Inflammatory macrophage treated with lipopolysaccharide for 1 hour (primary cell): Measurements from ENCODE around the gene IP6K2.

ENCODE experiments used
- DNase-seq, 2 donors: peaks; one replicate each; pipeline ENCODE4 v3.0.0-alpha.2; 2020 to 2022

IP6K2 gene

GRCh38 chr3:48688032-48688736 is 28.8 kb downstream of the IP6K2 start:
- no peak for DNase-seq

DNA sequence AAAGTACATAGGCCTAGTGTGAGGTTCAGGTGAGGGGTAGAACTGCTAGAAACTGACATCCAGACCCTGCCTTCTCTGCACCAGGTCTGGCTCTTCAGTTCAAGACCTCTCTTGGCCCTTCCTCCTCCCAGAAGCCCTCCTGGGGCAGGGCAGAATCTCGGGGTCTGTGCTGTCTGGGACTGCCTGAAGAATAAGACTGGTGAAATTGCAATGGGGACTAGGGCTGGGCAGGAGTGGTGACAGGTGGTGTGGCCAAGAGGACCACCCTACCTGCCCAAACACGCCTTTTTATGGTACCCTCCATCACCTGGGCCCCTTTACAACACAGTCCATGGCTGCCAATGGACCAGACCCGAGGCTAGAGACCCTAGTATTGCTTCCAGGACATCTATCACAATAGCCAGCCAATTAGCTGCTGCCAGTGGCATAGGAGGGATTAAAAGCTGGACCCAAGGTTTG is 29.8 kb downstream of the IP6K2 start:
- no peak for DNase-seq

GRCh38 chr3:48686538-48687219 is 30.3 kb downstream of the IP6K2 start:
- no peak for DNase-seq

DNA sequence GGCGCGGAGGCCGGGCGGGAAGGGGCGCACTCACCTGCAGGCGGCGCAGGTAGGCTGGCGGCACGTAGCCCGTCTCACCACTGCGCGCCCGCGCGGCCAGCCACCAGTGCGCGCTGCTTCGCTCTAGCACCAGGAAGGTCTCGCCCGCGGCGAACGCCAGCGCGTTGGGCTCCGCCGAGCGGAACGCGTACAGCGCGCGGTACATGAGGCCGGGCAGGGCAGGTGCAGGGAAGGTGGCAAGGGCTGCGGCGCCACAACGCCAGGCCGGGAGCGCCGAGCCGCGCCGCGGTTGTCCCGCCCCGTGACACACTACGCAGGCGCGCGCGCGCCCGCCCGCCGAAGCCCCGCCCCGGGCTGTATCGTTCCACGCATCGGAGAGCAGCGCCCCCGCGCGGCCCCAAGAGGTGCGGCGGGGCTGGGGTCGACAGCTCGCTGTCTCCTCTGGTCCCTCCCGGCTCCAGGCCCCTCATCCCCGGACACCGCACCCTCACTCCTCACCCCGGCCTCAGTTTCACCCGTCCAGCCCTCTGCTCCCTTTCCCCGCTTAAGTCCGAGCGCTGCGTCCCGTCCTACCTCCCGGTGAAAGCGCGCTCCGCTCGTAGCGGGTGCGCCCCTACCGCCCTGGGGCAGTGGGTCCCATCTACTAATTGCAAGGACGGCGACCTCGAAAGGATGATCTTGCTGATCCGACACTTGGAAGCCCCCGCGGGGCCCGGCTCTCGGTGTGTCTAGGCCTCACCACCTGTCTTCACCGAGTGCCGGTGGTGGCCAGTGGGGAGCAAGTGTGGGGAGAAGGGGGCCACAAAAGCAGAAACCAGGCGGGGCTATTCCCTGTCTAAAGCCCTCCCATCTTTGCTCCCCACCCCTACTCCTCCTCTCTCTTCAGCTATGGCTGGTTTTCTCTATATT is 31.2 kb downstream of the IP6K2 start, which contains the start of gene NCKIPSD:
Gene NCKIPSD (minus strand): TSS at position 313 of the 909 bp plus-strand sequence. CDS start 108 bp downstream, at position 205.
- DNase-seq: peak; percentile 80 to 96

- DNase-seq: no peak
Observed at GRCh38 chr3:48685293-48685602, 31.8 kb downstream of the IP6K2 start.

- peak; percentile 68 to 77 for DNase-seq
Observed at GRCh38 chr3:48684480-48685143, 32.4 kb downstream of the IP6K2 start.

DNA sequence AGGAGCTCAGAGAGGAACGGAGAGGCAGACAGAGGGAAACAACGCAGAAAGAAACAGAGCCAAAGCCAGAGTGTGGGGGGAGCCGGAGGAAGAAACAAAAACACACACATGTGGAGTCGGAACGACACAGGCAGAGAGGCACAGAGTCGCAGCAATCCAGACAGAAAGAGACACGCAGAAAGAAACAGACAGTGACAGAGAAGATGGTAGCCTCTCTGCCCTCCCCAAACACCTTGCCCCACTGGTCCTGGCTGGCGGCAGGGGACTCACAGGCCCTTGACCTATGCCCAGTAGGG is 33.0 kb downstream of the IP6K2 start:
- DNase-seq: no peak

GRCh38 chr3:48682786-48683185 is 34.2 kb downstream of the IP6K2 start:
- no peak for DNase-seq

DNA sequence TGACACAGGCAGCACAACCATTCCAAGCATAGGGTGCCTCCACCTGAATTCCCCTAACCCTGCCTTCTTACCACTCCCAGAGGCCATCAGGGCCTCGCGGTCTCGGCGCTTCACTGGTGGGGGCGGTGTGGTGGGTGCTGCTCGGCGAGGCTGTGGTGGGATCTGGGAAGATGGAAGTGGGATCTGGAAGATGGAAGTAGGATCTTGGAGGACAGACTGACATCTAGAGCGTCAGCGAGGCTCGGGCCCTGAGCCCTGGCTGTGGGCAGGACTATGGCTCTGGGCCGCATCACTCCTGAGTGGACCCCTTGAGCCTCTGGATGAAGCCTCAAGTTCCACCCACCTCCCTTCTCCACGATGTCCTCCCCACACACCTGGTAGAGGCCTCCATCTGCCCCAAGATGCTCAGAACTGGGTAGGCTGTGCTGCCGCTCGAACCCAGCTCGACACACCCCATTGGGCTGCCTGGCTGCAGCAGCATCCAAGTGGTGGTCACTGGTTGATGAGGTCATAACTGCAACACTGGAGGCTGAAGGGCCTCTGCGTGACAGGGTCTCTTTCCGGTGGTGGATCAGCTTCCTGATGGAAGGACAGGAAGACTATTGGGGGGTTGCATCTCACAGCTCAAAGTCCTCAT is 34.9 kb downstream of the IP6K2 start:
- DNase-seq: no peak

DNA sequence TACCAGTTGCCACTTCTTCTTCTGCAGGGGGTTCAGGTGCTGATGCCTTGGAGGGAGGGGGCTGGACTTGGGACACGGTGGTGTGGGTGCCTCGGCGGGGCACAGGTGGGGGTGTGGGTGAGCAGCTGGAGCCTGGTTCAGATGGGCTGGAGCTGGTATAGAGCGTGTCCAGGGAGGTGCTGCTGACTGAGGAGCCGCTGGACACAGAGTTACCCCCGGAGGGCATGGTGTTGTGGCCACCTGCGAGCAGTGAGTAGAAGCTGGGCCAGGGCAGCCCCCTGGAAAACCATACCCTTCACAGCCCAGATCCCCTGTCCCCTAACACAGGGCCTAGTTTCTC is 35.5 kb downstream of the IP6K2 start:
- DNase-seq: no peak

GRCh38 chr3:48680811-48681540 is 36.0 kb downstream of the IP6K2 start:
- DNase-seq: no peak

DNA sequence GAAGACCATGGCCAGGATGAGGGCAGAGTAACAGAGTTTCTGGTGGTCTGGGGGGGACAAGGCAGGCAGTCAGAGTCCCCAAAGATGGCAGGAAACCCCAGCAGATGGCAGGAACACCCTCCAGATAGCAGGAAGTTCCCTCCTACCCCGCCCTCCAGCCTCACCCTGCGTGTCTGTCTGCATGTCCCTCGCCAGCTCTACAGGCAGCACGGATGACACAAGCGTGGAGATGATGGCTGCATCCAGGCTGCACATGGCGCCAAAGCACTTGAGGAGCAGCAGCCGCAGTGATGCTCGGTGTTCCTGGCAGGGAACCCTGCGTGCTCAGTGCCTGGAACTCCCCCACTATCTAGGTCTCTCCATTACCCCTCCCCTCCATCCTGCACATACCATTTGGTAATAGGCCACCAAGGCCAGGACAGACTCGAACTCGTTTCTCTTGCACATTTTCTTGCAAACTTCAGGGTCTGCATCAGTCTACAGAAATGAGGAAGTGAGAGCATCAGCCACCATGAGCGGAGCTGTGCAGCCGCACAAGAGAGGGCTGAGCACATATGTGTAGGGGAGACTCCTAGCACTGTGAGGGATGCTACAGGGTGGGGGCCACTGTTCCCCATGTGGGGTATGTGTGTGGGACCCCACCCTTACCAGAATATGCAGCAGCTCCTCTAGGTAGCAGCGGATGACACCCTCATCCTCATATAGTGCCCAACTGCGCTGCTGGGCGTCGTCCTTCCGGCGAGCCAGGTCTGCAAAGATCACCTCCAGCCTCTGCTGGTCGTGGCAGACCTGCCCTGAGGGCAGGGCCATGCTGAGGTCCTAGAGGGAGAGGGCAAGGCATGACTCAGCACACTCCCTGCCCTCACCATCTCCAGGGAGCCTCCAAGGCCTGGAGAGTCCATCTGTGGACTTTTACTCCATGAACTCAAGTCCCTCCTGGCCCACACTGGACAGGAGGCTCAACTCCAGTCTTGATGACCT is 37.3 kb downstream of the IP6K2 start:
- no peak for DNase-seq

DNA sequence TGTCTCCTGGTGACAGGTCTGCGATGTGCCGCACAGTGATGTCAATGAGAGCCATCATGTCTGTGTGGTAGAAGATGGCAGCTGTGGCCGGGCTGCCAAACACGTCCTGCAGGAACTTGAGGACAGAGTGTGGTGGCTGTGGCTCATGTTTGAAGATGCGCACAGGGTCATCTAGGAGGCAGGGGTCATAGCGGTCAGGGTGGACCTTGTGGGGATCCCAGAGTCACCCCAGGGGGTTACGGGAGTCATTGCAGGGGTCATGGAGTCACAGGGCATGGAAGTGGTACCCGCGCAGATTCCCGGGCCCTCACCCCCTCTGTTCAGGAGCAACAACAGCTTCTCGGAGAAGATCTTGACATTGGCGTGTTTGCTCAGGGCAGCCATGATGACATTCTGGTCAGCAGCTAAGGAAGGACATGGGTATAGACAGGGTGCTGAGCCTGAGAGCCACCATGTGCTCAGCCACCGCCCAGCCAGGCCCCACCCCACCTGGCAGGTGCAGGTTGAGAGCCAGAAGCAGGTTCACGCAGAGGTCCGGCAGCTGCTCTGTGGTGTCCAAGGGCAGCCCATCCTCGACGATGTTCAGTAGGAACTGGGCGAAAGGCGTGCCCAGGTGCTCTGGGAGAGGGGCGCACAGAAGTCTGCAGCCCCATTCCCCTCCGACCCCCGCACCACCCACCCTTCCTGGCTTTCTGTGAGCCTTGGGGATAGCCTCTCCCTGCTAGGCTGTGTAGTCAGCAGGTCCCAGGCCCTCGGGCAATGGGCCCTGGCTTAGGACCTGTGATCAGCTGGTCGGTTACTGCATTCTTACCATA is 38.2 kb downstream of the IP6K2 start:
- DNase-seq: no peak

DNA sequence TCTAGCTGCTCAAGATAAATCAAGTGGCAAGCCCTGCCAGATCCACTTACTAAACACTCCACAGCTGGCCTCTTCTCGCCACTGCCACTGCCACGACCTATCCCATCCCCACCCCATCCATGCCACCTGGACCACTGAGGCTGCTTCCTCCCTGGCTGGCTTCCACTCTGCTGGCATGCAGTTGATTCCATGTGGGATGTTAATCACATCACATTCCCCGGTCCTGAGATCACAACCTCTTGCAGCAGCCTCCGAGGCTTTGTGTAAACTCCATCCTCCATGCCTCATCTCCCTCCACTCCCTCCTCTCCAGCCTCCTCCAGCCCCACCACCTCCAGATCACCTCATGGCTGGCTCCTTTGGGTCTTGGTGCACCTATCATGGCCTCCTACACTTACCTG is 39.0 kb downstream of the IP6K2 start:
- DNase-seq: no peak

DNA sequence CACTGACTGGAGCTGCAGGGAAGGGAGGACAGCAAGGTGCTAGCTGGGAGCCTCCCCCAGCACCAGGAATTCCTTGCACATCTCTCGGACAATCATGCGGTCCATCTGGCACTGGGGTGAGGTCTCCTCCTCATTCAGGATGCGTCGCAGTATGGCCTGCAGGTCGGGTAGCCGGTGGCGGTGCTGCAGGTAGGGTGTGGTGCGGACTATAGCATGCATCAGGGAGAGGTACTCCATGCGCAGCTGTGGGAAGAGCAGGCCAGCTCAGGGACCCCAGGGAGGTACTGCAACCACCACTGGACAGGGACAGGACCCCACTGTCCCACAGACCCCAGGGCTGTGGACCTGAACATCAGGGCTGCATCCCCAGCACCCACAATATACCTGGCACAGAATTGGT is 42.5 kb downstream of the IP6K2 start:
- DNase-seq: no peak

DNA sequence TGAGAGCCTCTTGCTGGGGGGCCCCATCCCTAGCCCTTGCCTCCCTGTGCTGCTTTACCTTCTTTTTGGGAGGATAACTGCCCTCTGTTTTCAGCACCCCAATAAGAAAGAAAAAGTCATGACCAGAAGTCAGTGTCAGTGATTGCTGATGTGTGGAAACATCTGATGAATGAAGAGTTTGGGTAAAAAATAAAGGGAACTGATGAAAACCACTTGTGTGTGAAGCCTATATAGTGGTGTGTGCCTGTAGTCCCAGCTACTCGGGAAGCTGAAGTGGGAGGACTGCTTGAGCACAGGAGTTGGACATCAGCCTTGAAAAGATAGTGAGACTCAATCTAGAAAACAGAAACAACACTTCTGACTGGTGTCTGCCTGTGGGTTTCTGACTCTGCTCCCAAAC is 44.5 kb downstream of the IP6K2 start:
- DNase-seq: no peak

DNA sequence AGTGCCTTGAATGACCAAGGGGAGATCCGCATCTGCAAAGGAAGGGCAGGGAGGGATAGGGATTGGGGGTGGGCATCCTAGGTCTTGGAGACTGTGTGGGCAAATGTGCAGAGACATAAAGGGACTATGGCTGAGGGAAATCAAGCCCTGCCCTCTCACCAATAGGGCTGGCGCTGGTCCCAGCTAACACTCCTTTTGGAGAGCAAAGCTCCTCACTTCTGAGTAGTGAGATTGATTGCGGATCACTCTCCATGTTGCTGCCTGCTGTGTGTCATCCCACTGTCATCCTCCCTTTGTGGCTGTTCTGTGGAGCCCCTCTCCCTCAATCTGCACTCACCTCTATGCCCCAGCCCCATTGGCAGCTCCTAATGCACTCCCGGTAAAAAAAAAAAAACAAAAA is 52.1 kb downstream of the IP6K2 start:
- no peak for DNase-seq

DNA sequence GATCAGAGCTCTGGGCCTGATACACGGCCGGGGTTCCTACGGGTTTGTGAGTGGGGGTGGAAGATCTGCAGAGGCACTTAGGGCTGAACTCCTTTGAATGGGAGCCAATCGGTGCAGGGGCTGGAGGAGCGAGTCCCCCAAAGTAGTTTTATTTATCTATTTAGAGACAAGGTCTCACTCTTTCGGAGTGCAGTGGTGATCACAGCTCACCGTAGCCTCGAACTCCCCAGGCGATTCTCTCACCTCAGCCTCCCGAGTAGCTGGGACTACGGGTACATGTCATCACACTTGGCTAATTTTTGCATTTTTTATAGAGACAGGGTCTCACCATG is 52.7 kb downstream of the IP6K2 start:
- DNase-seq: no peak

DNA sequence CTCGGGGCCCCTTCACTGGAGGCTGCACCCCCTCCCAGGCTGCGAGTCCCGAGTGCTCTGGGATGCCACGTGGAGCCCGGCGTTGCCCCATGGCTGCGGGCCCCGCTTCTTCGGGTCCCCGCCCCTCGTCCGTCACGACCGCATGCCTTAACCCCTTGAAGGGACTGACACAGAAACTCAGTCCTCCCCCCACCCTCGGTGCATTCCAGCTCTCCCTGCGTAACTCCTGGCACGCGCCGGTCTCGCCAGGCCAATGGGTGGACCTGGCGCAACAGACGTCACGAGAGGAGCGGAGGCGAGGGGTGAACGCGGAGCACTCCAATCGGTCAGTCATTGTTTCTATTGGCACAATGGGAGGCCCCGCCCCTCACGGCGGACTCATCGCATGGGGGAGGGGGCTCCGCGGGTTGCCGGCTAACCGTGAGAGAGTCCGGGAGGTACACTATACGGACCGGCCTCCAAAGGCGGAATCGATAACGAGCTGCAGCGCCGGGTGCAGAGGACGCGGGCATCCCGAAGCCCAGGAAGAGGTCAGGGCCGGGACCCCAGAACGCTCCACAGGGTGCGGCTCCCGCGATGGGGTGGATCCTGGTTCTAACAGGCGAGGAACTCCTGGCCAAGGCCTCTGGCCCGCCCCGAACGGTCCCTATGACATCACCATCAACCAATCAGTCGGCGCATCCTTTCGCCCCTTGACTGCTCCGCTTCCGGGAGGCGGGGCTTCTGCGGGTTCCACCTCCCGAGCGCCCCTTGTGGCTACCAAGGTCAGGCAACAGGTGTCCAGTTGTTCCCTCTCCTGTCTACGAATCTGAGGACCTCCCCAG is 53.3 kb downstream of the IP6K2 start:
- DNase-seq: peak; percentile 96 to 98
